Measurements from ENCODE around the gene TM4SF20.

The TM4SF20 gene

GRCh38 chr2:227340106-227340505, 39.0 kb downstream of the TM4SF20 start:
- Histone ChIP-seq H3K9me3 (ENCODE audit: control insufficient read depth, insufficient read depth, low read length) (no peaks in the 10 kb centered on the region), H3K27me3 (ENCODE audit: control insufficient read depth, low read length) (no peaks in the 10 kb centered on the region), H3K79me2 (ENCODE audit: control insufficient read depth, low read length) (no peaks in the 10 kb centered on the region), H3K4me3 (ENCODE audit: low read length) (no peak overlapping the region), H3K4me1 (ENCODE audit: control insufficient read depth, low read length) (no peaks in the 10 kb centered on the region), H3K4me2 (ENCODE audit: low read length) (no peak overlapping the region), H3K36me3 (ENCODE audit: control insufficient read depth, low read length) (peaks cover 55% of the 10 kb centered on the region), H3K27ac (ENCODE audit: low read depth, low read length) (no peak overlapping the region), H3F3A (ENCODE audit: control insufficient read depth, insufficient read depth) (no peaks in the 10 kb centered on the region), H3K9me2 (replicated peaks; ENCODE audit: control insufficient read depth, low read length) (no peaks in the 10 kb centered on the region), H4K20me1 (ENCODE audit: control insufficient read depth, insufficient read depth, low read depth, low read length) (no peaks in the 10 kb centered on the region)
- TF ChIP-seq CTCF (IDR thresholded peaks at IDR 0.05; ENCODE audit: low read depth, low read length, poor library complexity, severe bottlenecking) (no peak), EZH2phosphoT487 (IDR thresholded peaks at IDR 0.05; ENCODE audit: borderline replicate concordance, low read length) (no peak)

GRCh38 chr2:227339098-227339599, 40.0 kb downstream of the TM4SF20 start:
- no peaks in the 10 kb centered on the region for H4K20me1 ChIP-seq (ENCODE audit: control insufficient read depth, insufficient read depth, low read depth, low read length)
- H3K4me1 ChIP-seq (ENCODE audit: control insufficient read depth, low read length) = no peaks in the 10 kb centered on the region
- H3K36me3 ChIP-seq (ENCODE audit: control insufficient read depth, low read length) = peaks cover 61% of the 10 kb centered on the region
- H3K4me3 ChIP-seq (ENCODE audit: low read length) = no peak overlapping the region
- no peak overlapping the region for H3K27ac ChIP-seq (ENCODE audit: low read depth, low read length)
- no peaks in the 10 kb centered on the region for H3F3A ChIP-seq (ENCODE audit: control insufficient read depth, insufficient read depth)
- no peaks in the 10 kb centered on the region for H3K79me2 ChIP-seq (ENCODE audit: control insufficient read depth, low read length)
- no peaks in the 10 kb centered on the region for H3K27me3 ChIP-seq (ENCODE audit: control insufficient read depth, low read length)
- no peaks in the 10 kb centered on the region for H3K9me2 ChIP-seq (replicated peaks; ENCODE audit: control insufficient read depth, low read length)
- H3K9me3 ChIP-seq (ENCODE audit: control insufficient read depth, insufficient read depth, low read length) = no peaks in the 10 kb centered on the region
- no peak overlapping the region for H3K4me2 ChIP-seq (ENCODE audit: low read length)
- no peak for TF ChIP-seq CTCF (IDR thresholded peaks at IDR 0.05; ENCODE audit: low read depth, low read length, poor library complexity, severe bottlenecking)
- no peak for TF ChIP-seq EZH2phosphoT487 (IDR thresholded peaks at IDR 0.05; ENCODE audit: borderline replicate concordance, low read length)

- Histone ChIP-seq H3K4me1 (ENCODE audit: control insufficient read depth, low read length) (no peaks in the 10 kb centered on the region), H3K4me2 (ENCODE audit: low read length) (no peak overlapping the region), H4K20me1 (ENCODE audit: control insufficient read depth, insufficient read depth, low read depth, low read length) (0 out of 2 replicates have a peak, but pooled peaks cover 5% of the 10 kb centered on the region), H3F3A (ENCODE audit: control insufficient read depth, insufficient read depth) (no peaks in the 10 kb centered on the region), H3K4me3 (ENCODE audit: low read length) (no peak overlapping the region), H3K9me2 (replicated peaks; ENCODE audit: control insufficient read depth, low read length) (no peaks in the 10 kb centered on the region), H3K27ac (ENCODE audit: low read depth, low read length) (no peak overlapping the region), H3K9me3 (ENCODE audit: control insufficient read depth, insufficient read depth, low read length) (no peaks in the 10 kb centered on the region), H3K79me2 (ENCODE audit: control insufficient read depth, low read length) (no peaks in the 10 kb centered on the region), H3K27me3 (ENCODE audit: control insufficient read depth, low read length) (no peaks in the 10 kb centered on the region), H3K36me3 (ENCODE audit: control insufficient read depth, low read length) (peaks cover 64% of the 10 kb centered on the region)
- TF ChIP-seq CTCF (IDR thresholded peaks at IDR 0.05; ENCODE audit: low read depth, low read length, poor library complexity, severe bottlenecking) = no peak
- TF ChIP-seq EZH2phosphoT487 (IDR thresholded peaks at IDR 0.05; ENCODE audit: borderline replicate concordance, low read length) = no peak
Measured at GRCh38 chr2:227337442-227337841, 41.7 kb downstream of the TM4SF20 start.
